ENCODE measurements around the gene ATRN.

DNA sequence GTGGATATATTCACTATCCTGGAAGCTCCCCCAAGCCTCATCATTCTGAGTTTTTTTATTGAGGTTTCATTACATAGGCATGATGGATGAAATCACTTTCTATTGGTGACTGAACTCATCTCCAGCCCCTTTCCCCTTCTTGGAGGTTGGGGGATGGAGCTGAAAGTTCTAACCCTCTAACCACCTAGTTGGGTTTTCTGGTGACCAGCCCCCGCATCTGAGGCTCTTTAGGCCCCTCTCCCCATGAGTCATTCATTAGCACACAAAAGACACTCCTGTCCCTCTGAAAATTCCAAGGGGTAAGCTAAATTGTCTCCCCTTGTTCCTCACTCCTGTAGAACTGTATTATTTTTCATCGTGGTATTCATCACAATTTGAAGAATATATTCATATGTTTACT lies 159.1 kb downstream of the ATRN start:
- TF ChIP-seq, protein P1, sequence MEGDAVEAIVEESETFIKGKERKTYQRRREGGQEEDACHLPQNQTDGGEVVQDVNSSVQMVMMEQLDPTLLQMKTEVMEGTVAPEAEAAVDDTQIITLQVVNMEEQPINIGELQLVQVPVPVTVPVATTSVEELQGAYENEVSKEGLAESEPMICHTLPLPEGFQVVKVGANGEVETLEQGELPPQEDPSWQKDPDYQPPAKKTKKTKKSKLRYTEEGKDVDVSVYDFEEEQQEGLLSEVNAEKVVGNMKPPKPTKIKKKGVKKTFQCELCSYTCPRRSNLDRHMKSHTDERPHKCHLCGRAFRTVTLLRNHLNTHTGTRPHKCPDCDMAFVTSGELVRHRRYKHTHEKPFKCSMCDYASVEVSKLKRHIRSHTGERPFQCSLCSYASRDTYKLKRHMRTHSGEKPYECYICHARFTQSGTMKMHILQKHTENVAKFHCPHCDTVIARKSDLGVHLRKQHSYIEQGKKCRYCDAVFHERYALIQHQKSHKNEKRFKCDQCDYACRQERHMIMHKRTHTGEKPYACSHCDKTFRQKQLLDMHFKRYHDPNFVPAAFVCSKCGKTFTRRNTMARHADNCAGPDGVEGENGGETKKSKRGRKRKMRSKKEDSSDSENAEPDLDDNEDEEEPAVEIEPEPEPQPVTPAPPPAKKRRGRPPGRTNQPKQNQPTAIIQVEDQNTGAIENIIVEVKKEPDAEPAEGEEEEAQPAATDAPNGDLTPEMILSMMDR (IDR thresholded peaks at IDR 0.05) = no peak
- TF ChIP-seq POLR2A (IDR thresholded peaks at IDR 0.05) (no peak), EP300 (IDR thresholded peaks at IDR 0.05) (no peak)

All from tibial nerve (tissue), 4 donors.